GM12874 (cell line): ENCODE measurements around the gene OCIAD1.

ENCODE experiments used
- CTCF ChIP-seq: IDR thresholded peaks from 2 replicates; pipeline ENCODE4 v1.5.1; 2011; ENCODE audit warnings: low read depth, mild to moderate bottlenecking, control low read depth, low read length, moderate library complexity; ENCODE audit not compliant: insufficient read depth

OCIAD1 gene

GRCh38 chr4:48830706-48831531 lies at the start of gene OCIAD1:
Gene OCIAD1, plus strand, starts transcription at chr4:48831088. Its CDS starts 1,537 bp downstream, at chr4:48832625.
- TF ChIP-seq CTCF = no peak

- no peak for TF ChIP-seq CTCF
Observed at GRCh38 chr4:48781968-48782367, 48.9 kb upstream of the OCIAD1 start.

GRCh38 chr4:48785302-48785701 lies 45.6 kb upstream of the OCIAD1 start:
- no peak for TF ChIP-seq CTCF

- no peak for TF ChIP-seq CTCF
Observed at GRCh38 chr4:48786549-48786948, 44.3 kb upstream of the OCIAD1 start.

GRCh38 chr4:48787056-48787455 lies 43.8 kb upstream of the OCIAD1 start:
- no peak for TF ChIP-seq CTCF

- TF ChIP-seq CTCF = no peak
Observed at GRCh38 chr4:48790561-48790960, 40.3 kb upstream of the OCIAD1 start.

- no peak for TF ChIP-seq CTCF
Observed at GRCh38 chr4:48791313-48791712, 39.6 kb upstream of the OCIAD1 start.
